PC-9 (cell line): Measurements from ENCODE around the gene MYOM3. TPM values are rescaled to one million over a fixed set of nuclear protein-coding genes. Genes with fewer than 3 reads are reported as not detected.

Experiments used
- BruUV-seq: library from RNA; stranded (reverse); fragments of 400-500 nt; replicated peaks from 2 replicates; lab custom pipeline; 2021; lab: Mats Ljungman, UMichigan
- CTCF ChIA-PET: fragments of 300-600 bp; sonication (Branson Sonifier 250); formaldehyde crosslinking; loops from one replicate; lab custom pipeline; 2022; ENCODE audit warnings: antibody characterized with exemption; lab: Charles Lee
- POLR2A ChIA-PET: fragments of 300-600 bp; sonication (Branson Sonifier 250); formaldehyde crosslinking; loops from one replicate; lab custom pipeline; 2022; ENCODE audit warnings: antibody characterized with exemption; ENCODE audit not compliant: unreplicated experiment; lab: Charles Lee
- DNase-seq, 2 experiments: peaks; one replicate each; pipeline versions ENCODE4 v3.0.0 to v3.0.0-alpha.2; 2015 to 2022; ENCODE audit warnings: mixed read lengths in 1 of 2
- H2AFZ ChIP-seq: fragments of 200-600 bp; sonication (generic); 2 replicates; pipeline ENCODE4 v1.8.1; 2017; ENCODE audit warnings: antibody characterized with exemption
- H3F3A ChIP-seq: fragments of 200-600 bp; sonication (generic); 2 replicates; pipeline ENCODE4 v1.8.1; 2017; ENCODE audit warnings: antibody characterized with exemption, mild to moderate bottlenecking, low read depth; ENCODE audit not compliant: insufficient read depth
- H3K27ac ChIP-seq: fragments of 200-600 bp; sonication (generic); 2 replicates; pipeline ENCODE4 v1.6.1; 2016; ENCODE audit warnings: mixed run types
- H3K27me3 ChIP-seq: fragments of 200-600 bp; sonication (generic); 2 replicates; pipeline ENCODE4 v1.6.1; 2016; ENCODE audit warnings: low read depth, mixed run types; ENCODE audit not compliant: insufficient read depth
- H3K36me3 ChIP-seq: fragments of 200-600 bp; sonication (generic); 2 replicates; pipeline ENCODE4 v1.6.1; 2016; ENCODE audit warnings: low read depth, mixed run types
- H3K4me1 ChIP-seq: fragments of 200-600 bp; sonication (generic); replicated peaks from 2 replicates; pipeline ENCODE4 v1.6.1; 2016; ENCODE audit warnings: mixed run types; ENCODE audit not compliant: insufficient read depth
- H3K4me2 ChIP-seq: fragments of 200-600 bp; sonication (generic); 2 replicates; pipeline ENCODE4 v1.6.1; 2017; ENCODE audit warnings: mixed run types
- H3K4me3 ChIP-seq: fragments of 200-600 bp; sonication (generic); 2 replicates; pipeline ENCODE4 v1.6.1; 2016; ENCODE audit warnings: mixed run types
- H3K79me2 ChIP-seq: fragments of 200-600 bp; sonication (generic); 2 replicates; pipeline ENCODE4 v1.6.1; 2017; ENCODE audit warnings: low read depth, mixed run types
- H3K9me2 ChIP-seq: fragments of 200-600 bp; sonication (generic); 2 replicates; pipeline ENCODE4 v1.8.1; 2017; ENCODE audit warnings: mild to moderate bottlenecking; ENCODE audit not compliant: insufficient read depth
- H3K9me3 ChIP-seq: fragments of 200-600 bp; sonication (generic); 2 replicates; pipeline ENCODE4 v1.8.1; 2016; ENCODE audit warnings: low read depth; ENCODE audit not compliant: insufficient read depth
- H4K20me1 ChIP-seq: fragments of 200-600 bp; sonication (generic); 2 replicates; pipeline ENCODE4 v1.8.1; 2017; ENCODE audit not compliant: insufficient read depth
- EZH2 ChIP-seq: fragments of 200-600 bp; sonication (generic); IDR thresholded peaks from 2 replicates; pipeline ENCODE4 v1.8.0; 2017; ENCODE audit warnings: antibody characterized with exemption, low read depth
- intact Hi-C: fragments of 100-400 bp; cut with micrococcal nuclease; formaldehyde crosslinking; loops from one replicate; pipeline ENCODE4 v1.10.0; 2022; ENCODE audit not compliant: unreplicated experiment
- total RNA-seq: library from RNA; stranded (reverse); gene quantifications from 2 replicates; pipeline ENCODE4 v1.2.3, GENCODE V29; 2021
- TF ChIP-seq, protein P1 (sequence below): fragments of 200-600 bp; sonication (generic); conservative IDR thresholded peaks from 2 replicates; pipeline ENCODE4 v1.6.1; 2017; ENCODE audit warnings: mixed run types, antibody characterized with exemption, mild to moderate bottlenecking, moderate library complexity

MYOM3 gene
- total RNA-seq, 1 experiment from 2014 or later, result 11.9 TPM

DNA sequence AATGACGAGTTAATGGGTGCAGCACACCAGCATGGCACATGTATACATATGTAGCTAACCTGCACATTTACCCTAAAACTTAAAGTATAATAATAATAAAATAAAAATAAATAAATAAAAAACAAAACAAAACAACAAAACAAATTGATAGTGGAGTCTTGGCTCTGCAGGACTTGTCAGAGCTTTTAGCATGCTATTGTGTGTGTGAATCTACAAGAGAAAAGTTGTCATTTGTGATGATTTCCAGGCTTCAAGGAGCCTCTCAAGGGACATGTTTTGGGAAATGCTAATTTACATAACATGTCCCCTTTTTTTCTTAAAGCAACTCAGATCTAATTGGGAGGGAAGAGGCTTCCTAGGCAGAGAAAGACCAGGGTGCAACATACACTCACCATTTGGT lies 21.9 kb upstream of the MYOM3 start:
- no TSS peak for BruUV-seq
- H4K20me1 ChIP-seq, result no peaks in the 10 kb centered on the region
- no peak overlapping the region for H3K4me3 ChIP-seq
- no peaks in the 10 kb centered on the region for H3K79me2 ChIP-seq
- intact Hi-C loops, result no loop called here
- DNase-seq, result no peak
- POLR2A ChIA-PET, result no interaction called here
- H3K27me3 ChIP-seq, result no peaks in the 10 kb centered on the region
- H3F3A ChIP-seq, result no peaks in the 10 kb centered on the region
- TF ChIP-seq EZH2, result no peak
- TF ChIP-seq, protein P1, sequence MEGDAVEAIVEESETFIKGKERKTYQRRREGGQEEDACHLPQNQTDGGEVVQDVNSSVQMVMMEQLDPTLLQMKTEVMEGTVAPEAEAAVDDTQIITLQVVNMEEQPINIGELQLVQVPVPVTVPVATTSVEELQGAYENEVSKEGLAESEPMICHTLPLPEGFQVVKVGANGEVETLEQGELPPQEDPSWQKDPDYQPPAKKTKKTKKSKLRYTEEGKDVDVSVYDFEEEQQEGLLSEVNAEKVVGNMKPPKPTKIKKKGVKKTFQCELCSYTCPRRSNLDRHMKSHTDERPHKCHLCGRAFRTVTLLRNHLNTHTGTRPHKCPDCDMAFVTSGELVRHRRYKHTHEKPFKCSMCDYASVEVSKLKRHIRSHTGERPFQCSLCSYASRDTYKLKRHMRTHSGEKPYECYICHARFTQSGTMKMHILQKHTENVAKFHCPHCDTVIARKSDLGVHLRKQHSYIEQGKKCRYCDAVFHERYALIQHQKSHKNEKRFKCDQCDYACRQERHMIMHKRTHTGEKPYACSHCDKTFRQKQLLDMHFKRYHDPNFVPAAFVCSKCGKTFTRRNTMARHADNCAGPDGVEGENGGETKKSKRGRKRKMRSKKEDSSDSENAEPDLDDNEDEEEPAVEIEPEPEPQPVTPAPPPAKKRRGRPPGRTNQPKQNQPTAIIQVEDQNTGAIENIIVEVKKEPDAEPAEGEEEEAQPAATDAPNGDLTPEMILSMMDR, result no peak
- H3K9me2 ChIP-seq, result no peaks in the 10 kb centered on the region
- no peaks in the 10 kb centered on the region for H3K9me3 ChIP-seq
- H3K36me3 ChIP-seq, result no peaks in the 10 kb centered on the region
- no peak overlapping the region for H3K4me2 ChIP-seq
- no peak overlapping the region for H2AFZ ChIP-seq
- no peak overlapping the region for H3K27ac ChIP-seq
- no peaks in the 10 kb centered on the region for H3K4me1 ChIP-seq
- CTCF ChIA-PET, result no interaction called here

DNA sequence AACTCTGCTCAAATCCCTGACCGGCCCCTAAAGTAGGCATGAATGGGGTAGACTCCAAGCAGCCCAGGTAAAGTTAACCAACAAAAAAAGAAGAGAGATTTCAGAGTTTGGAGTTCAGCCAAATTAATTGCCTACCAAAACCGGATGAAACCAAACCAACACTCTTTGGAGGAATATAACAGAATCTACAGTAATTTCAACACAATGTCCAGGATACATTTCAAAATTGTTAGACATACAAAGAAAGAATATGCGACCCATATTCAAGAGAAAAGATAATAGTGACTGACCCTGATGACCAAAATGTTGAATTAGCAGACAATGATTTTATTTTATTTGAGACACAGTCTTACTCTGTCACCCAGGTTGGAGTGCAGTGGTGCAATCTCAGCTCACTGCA lies 18.4 kb upstream of the MYOM3 start:
- Histone ChIP-seq H3K36me3 (no peaks in the 10 kb centered on the region), H3K27ac (no peak overlapping the region), H3K9me3 (no peaks in the 10 kb centered on the region), H2AFZ (no peak overlapping the region), H3K4me2 (no peak overlapping the region), H3K79me2 (no peaks in the 10 kb centered on the region), H3K27me3 (no peaks in the 10 kb centered on the region), H3K9me2 (no peaks in the 10 kb centered on the region), H3K4me1 (no peaks in the 10 kb centered on the region), H4K20me1 (no peaks in the 10 kb centered on the region), H3F3A (no peaks in the 10 kb centered on the region), H3K4me3 (no peak overlapping the region)
- intact Hi-C loops, result no loop called here
- ChIA-PET POLR2A (no interaction called here), CTCF (no interaction called here)
- DNase-seq, result no peak
- BruUV-seq, result no TSS peak
- no peak for TF ChIP-seq EZH2
- TF ChIP-seq, protein P1, result no peak

GRCh38 chr1:24127801-24128363 lies 15.9 kb upstream of the MYOM3 start:
- Histone ChIP-seq H3K27me3 (no peaks in the 10 kb centered on the region), H3K79me2 (no peaks in the 10 kb centered on the region), H3K4me2 (no peak overlapping the region), H3K27ac (no peak overlapping the region), H3K9me2 (no peaks in the 10 kb centered on the region), H3K9me3 (no peaks in the 10 kb centered on the region), H4K20me1 (no peaks in the 10 kb centered on the region), H3K36me3 (no peaks in the 10 kb centered on the region), H3K4me3 (no peak overlapping the region), H3F3A (no peaks in the 10 kb centered on the region), H3K4me1 (no peaks in the 10 kb centered on the region), H2AFZ (no peak overlapping the region)
- BruUV-seq, result no TSS peak
- no peak for DNase-seq
- intact Hi-C loops, result no loop called here
- TF ChIP-seq EZH2, result no peak
- TF ChIP-seq, protein P1, result no peak
- CTCF ChIA-PET, result no interaction called here
- POLR2A ChIA-PET, result no interaction called here
